Activated naive CD8-positive, alpha-beta T cell treated with anti-CD3 and anti-CD28 coated beads for 36 hours (primary cell): ENCODE results near the gene SMYD3. TPM values are rescaled to one million over a fixed set of nuclear protein-coding genes. Genes with fewer than 3 reads are reported as not detected.
A peak's percentile ranks its signal among the peaks of the same experiment; 100 is the strongest.
"Not testable (repeated sequence)": the region's sequence is repeated elsewhere in the genome, so short reads cannot be mapped to it uniquely, and the experiment has no call there.

Experiments
- DNase-seq: peaks from one replicate; pipeline ENCODE4 v3.0.0; 2021
- H3K27ac Mint-ChIP-seq: one replicate; pipeline ENCODE4 v1.8.0; 2022; ENCODE audit warnings: mild to moderate bottlenecking, moderate library complexity, mixed read lengths
- H3K27me3 Mint-ChIP-seq: one replicate; pipeline ENCODE4 v1.8.0; 2022; ENCODE audit warnings: mild to moderate bottlenecking, mixed read lengths
- H3K36me3 Mint-ChIP-seq: one replicate; pipeline ENCODE4 v1.8.0; 2021; ENCODE audit warnings: mild to moderate bottlenecking, mixed read lengths
- H3K4me1 Mint-ChIP-seq: one replicate; pipeline ENCODE4 v1.8.0; 2021; ENCODE audit warnings: mixed read lengths
- H3K4me3 Mint-ChIP-seq: one replicate; pipeline ENCODE4 v1.8.0; 2022; ENCODE audit warnings: mild to moderate bottlenecking, moderate library complexity, mixed read lengths
- H3K9me3 Mint-ChIP-seq: one replicate; pipeline ENCODE4 v1.8.0; 2022; ENCODE audit warnings: mixed read lengths
- total RNA-seq, 2 experiments: library from RNA; stranded (reverse); gene quantifications; one replicate each; pipeline ENCODE4 v1.2.3, GENCODE V29; 2021

Gene SMYD3
- total RNA-seq, 2 experiments from 2014 or later = 16.4 to 18.4 TPM

- H3K9me3 Mint-ChIP-seq = peaks cover 9% of the 10 kb centered on the region
Measured at GRCh38 chr1:246343937-246344336, 163.1 kb downstream of the SMYD3 start.

GRCh38 chr1:246343251-246343650 lies 163.8 kb downstream of the SMYD3 start:
- Mint-ChIP-seq H3K27me3 (no peaks in the 10 kb centered on the region), H3K4me1 (peaks cover 11% of the 10 kb centered on the region), H3K9me3 (peaks cover 7% of the 10 kb centered on the region), H3K27ac (no peak overlapping the region), H3K4me3 (no peak overlapping the region), H3K36me3 (peaks cover 35% of the 10 kb centered on the region)
- no peak for DNase-seq

More at GRCh38 chr1:246343937-246344336, 163.1 kb downstream of the SMYD3 start:
- Mint-ChIP-seq H3K4me1 (peaks cover 5% of the 10 kb centered on the region), H3K27ac (no peak overlapping the region), H3K27me3 (no peaks in the 10 kb centered on the region), H3K4me3 (no peak overlapping the region), H3K36me3 (peaks cover 37% of the 10 kb centered on the region)
- no peak for DNase-seq

DNA sequence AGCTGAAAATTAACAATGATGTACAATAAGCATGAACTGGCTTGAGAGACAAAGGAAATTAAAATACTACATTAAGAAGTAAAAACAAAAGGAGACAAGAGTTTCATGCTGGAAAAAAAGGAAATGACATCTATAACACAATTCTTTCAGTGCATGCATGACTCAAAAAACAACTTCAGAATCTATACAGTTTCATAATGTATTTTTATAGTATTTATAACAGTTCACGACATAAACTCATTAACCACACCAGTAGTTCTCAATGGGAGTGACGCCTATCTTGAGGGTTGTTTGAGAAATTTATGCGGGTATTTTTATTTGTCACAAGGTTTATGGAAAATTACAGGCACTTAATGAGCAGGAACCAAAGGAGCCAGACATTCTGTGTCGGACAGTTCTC lies 168.5 kb downstream of the SMYD3 start:
- no peaks in the 10 kb centered on the region for H3K9me3 Mint-ChIP-seq
- H3K27me3 Mint-ChIP-seq = no peaks in the 10 kb centered on the region
- H3K27ac Mint-ChIP-seq = peak overlapping the region; percentile 20
- H3K4me1 Mint-ChIP-seq = peaks cover 23% of the 10 kb centered on the region
- no peak overlapping the region for H3K4me3 Mint-ChIP-seq
- DNase-seq = no peak
- peaks cover 24% of the 10 kb centered on the region for H3K36me3 Mint-ChIP-seq

DNA sequence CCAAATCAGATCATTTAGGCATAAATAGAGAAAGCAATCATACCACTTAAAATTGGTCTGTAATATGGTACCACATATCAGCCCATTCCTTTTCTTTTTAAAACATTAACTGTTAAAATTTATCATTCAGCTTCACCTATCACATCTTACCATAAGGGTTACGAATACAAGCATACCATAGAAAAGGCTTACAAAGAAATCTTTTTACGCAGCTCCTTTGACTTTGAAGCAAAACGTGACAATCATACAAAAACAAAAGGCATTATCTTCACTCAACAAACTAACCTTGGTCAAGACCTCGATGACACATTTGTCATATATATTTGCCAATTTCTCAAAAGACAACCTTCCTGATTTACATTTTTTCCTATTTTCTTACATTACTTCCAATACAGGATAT lies 169.0 kb downstream of the SMYD3 start:
- H3K4me3 Mint-ChIP-seq = no peak overlapping the region
- no peaks in the 10 kb centered on the region for H3K27me3 Mint-ChIP-seq
- H3K4me1 Mint-ChIP-seq = peaks cover 20% of the 10 kb centered on the region
- DNase-seq = no peak
- no peaks in the 10 kb centered on the region for H3K9me3 Mint-ChIP-seq
- H3K36me3 Mint-ChIP-seq = peaks cover 25% of the 10 kb centered on the region
- H3K27ac Mint-ChIP-seq = no peak overlapping the region

- H3K9me3 Mint-ChIP-seq = peaks cover 5% of the 10 kb centered on the region
- peaks cover 41% of the 10 kb centered on the region for H3K4me1 Mint-ChIP-seq
- H3K27me3 Mint-ChIP-seq = no peaks in the 10 kb centered on the region
- peaks cover 49% of the 10 kb centered on the region for H3K36me3 Mint-ChIP-seq
- no peak for DNase-seq
- H3K4me3 Mint-ChIP-seq = no peak overlapping the region
- no peak overlapping the region for H3K27ac Mint-ChIP-seq
Measured at GRCh38 chr1:246335151-246335550, 171.9 kb downstream of the SMYD3 start.

DNA sequence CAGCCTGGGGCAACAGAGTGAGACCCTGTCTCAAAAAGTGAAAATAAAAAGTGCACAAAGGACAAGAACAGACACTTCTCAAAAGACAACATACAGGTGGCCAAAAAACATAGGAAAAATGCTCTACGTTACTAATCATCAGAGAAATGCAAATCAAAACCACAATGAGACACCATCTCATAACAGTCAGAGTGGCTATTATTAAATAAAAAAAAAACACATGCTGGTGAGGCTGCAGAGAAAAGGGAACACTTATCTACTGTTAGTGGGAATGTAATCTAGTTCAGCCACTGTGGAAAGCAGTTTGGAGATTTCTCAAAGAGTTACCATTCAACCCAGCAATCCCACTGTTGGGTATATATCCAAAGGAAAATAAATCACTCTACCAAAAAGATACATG lies 173.2 kb downstream of the SMYD3 start:
- DNase-seq = no peak
- Mint-ChIP-seq H3K4me1 (peaks cover 48% of the 10 kb centered on the region), H3K27ac (no peak overlapping the region), H3K9me3 (peaks cover 5% of the 10 kb centered on the region), H3K4me3 (no peak overlapping the region), H3K27me3 (no peaks in the 10 kb centered on the region), H3K36me3 (peaks cover 54% of the 10 kb centered on the region)

DNA sequence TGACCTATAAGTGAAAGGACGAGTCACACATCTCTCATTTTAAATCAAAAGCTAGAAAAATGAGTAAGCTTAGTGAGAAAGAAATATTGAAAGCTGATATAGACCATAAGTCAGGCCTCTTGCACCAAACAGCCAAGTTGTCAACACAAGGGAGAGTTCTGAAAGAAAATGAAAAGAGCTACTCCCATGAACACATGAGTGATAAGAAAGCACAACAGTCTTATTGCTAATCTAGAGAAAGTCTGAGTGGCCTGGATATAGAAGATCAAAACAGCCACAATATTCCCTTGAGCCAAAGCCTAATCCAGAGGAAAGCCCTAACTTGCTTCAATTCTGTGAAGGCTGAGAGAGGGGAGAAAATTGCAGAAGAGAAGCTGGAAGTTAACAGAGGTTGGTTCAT lies 175.0 kb downstream of the SMYD3 start:
- H3K4me1 Mint-ChIP-seq = peaks cover 36% of the 10 kb centered on the region
- peaks cover 9% of the 10 kb centered on the region for H3K9me3 Mint-ChIP-seq
- peaks cover 59% of the 10 kb centered on the region for H3K36me3 Mint-ChIP-seq
- no peak for DNase-seq
- H3K4me3 Mint-ChIP-seq = no peak overlapping the region
- no peaks in the 10 kb centered on the region for H3K27me3 Mint-ChIP-seq
- peak overlapping the region; percentile 70 for H3K27ac Mint-ChIP-seq

- no peaks in the 10 kb centered on the region for H3K27me3 Mint-ChIP-seq
- peak; percentile 8 for DNase-seq
- peaks cover 59% of the 10 kb centered on the region for H3K36me3 Mint-ChIP-seq
- peaks cover 9% of the 10 kb centered on the region for H3K9me3 Mint-ChIP-seq
- H3K27ac Mint-ChIP-seq = peak overlapping the region; percentile 7
- peaks cover 39% of the 10 kb centered on the region for H3K4me1 Mint-ChIP-seq
- no peak overlapping the region for H3K4me3 Mint-ChIP-seq
Measured at GRCh38 chr1:246329900-246330299, 177.2 kb downstream of the SMYD3 start.

DNA sequence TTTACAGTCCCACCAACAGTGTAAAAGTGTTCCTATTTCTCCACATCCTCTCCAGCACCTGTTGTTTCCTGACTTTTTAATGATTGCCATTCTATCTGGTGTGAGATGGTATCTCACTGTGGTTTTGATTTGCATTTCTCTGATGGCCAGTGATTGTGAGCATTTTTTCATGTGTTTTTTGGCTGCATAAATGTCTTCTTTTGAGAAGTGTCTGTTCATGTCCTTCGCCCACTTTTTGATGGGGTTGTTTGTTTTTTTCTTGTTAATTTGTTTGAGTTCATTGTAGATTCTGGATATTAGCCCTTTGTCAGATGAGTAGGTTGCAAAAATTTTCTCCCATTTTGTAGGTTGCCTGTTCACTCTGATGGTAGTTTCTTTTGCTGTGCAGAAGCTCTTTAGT lies 177.8 kb downstream of the SMYD3 start:
- Mint-ChIP-seq H3K4me1 (peaks cover 39% of the 10 kb centered on the region), H3K36me3 (peaks cover 56% of the 10 kb centered on the region), H3K27ac (peak overlapping the region; percentile 7)
- not testable (repeated sequence) for H3K27me3 Mint-ChIP-seq, H3K4me3 Mint-ChIP-seq, DNase-seq, H3K9me3 Mint-ChIP-seq

GRCh38 chr1:246324711-246325110 lies 182.4 kb downstream of the SMYD3 start:
- H3K36me3 Mint-ChIP-seq = peaks cover 20% of the 10 kb centered on the region
- no peaks in the 10 kb centered on the region for H3K27me3 Mint-ChIP-seq
- no peak overlapping the region for H3K27ac Mint-ChIP-seq
- no peak for DNase-seq
- H3K9me3 Mint-ChIP-seq = peaks cover 4% of the 10 kb centered on the region
- H3K4me3 Mint-ChIP-seq = no peak overlapping the region
- H3K4me1 Mint-ChIP-seq = peaks cover 14% of the 10 kb centered on the region

GRCh38 chr1:246324033-246324432 lies 183.0 kb downstream of the SMYD3 start:
- H3K4me3 Mint-ChIP-seq, DNase-seq, H3K27ac Mint-ChIP-seq, H3K9me3 Mint-ChIP-seq, H3K27me3 Mint-ChIP-seq: not testable (repeated sequence)
- Mint-ChIP-seq H3K36me3 (peaks cover 15% of the 10 kb centered on the region), H3K4me1 (peaks cover 10% of the 10 kb centered on the region)

- Mint-ChIP-seq H3K4me1 (peaks cover 5% of the 10 kb centered on the region), H3K27ac (no peak overlapping the region), H3K27me3 (no peaks in the 10 kb centered on the region), H3K4me3 (no peak overlapping the region), H3K9me3 (no peaks in the 10 kb centered on the region), H3K36me3 (peaks cover 3% of the 10 kb centered on the region)
- DNase-seq = no peak
Measured at GRCh38 chr1:246320286-246320685, 186.8 kb downstream of the SMYD3 start.

GRCh38 chr1:246319083-246319714 lies 187.9 kb downstream of the SMYD3 start:
- Mint-ChIP-seq H3K27ac (no peak overlapping the region), H3K4me3 (no peak overlapping the region), H3K36me3 (peaks cover 3% of the 10 kb centered on the region), H3K27me3 (no peaks in the 10 kb centered on the region), H3K4me1 (peaks cover 5% of the 10 kb centered on the region), H3K9me3 (no peaks in the 10 kb centered on the region)
- no peak for DNase-seq

DNA sequence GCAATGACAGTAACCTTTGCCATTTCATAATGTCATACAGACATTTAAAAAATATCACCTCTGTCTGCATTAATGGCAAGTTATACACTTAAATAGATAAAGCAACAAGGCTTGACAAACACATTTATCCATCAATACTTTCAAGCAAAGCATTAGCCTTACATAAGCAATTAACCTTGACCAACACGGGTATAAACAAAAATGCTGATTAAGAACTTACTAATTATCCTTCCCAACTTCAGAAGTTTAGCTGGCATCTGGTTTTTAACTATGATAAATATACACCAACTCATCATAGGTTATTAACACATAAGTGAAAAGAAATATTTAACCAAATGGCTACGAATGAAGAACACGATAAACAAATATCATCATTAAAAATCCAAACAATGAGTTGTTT lies 188.5 kb downstream of the SMYD3 start:
- no peaks in the 10 kb centered on the region for H3K27me3 Mint-ChIP-seq
- no peak overlapping the region for H3K4me3 Mint-ChIP-seq

DNA sequence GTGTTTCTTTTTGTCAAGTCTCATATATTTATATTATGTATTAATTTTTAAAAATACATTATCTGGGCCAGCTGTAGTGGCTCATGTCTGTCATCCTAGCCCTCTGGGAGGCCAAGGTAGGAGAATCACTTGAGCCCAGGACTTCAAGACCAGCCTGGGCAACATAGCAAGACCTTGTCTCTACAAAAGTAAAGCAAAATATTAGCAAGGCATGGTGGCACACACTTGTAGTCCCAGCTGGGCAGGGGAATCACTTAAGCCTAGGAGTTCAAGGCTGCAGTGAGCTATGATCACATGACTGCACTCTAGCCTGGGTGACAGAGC lies 189.1 kb downstream of the SMYD3 start:
- peaks cover 5% of the 10 kb centered on the region for H3K4me1 Mint-ChIP-seq
- no peaks in the 10 kb centered on the region for H3K9me3 Mint-ChIP-seq
- H3K4me3 Mint-ChIP-seq = no peak overlapping the region
- no peaks in the 10 kb centered on the region for H3K27me3 Mint-ChIP-seq
- no peak overlapping the region for H3K27ac Mint-ChIP-seq
- peaks cover 3% of the 10 kb centered on the region for H3K36me3 Mint-ChIP-seq
- no peak for DNase-seq

More for the DNA sequence above, 188.5 kb downstream of the SMYD3 start:
- no peak for DNase-seq
- Mint-ChIP-seq H3K36me3 (peaks cover 3% of the 10 kb centered on the region), H3K9me3 (no peaks in the 10 kb centered on the region), H3K27ac (no peak overlapping the region), H3K4me1 (peaks cover 5% of the 10 kb centered on the region)

- no peak for DNase-seq
- H3K9me3 Mint-ChIP-seq = no peaks in the 10 kb centered on the region
- H3K27me3 Mint-ChIP-seq = no peaks in the 10 kb centered on the region
- no peak overlapping the region for H3K27ac Mint-ChIP-seq
- H3K4me3 Mint-ChIP-seq = no peak overlapping the region
- peaks cover 3% of the 10 kb centered on the region for H3K4me1 Mint-ChIP-seq
- H3K36me3 Mint-ChIP-seq = peaks cover 5% of the 10 kb centered on the region
Measured at GRCh38 chr1:246317332-246318035, 189.6 kb downstream of the SMYD3 start.
